Jurkat, Clone E6-1 (cell line): ENCODE results near the gene MORN4.
"Not testable (repeated sequence)": the region's sequence is repeated elsewhere in the genome, so short reads cannot be mapped to it uniquely, and the experiment has no call there.

ENCODE experiments used
- DNase-seq: peaks from one replicate; pipeline ENCODE4 v3.0.0-alpha.2; 2011; ENCODE audit warnings: low read depth, low spot score
- H3K4me3 ChIP-seq: 2 replicates; pipeline ENCODE4 v1.5.1; 2011; ENCODE audit warnings: mild to moderate bottlenecking, low read length, control low read depth, moderate library complexity

Gene MORN4

GRCh38 chr10:97580421-97581367 lies 52.6 kb downstream of the MORN4 start:
- H3K4me3 ChIP-seq = no peak overlapping the region
- no peak for DNase-seq

GRCh38 chr10:97578171-97578844 lies 55.0 kb downstream of the MORN4 start:
- no peak for DNase-seq

DNA sequence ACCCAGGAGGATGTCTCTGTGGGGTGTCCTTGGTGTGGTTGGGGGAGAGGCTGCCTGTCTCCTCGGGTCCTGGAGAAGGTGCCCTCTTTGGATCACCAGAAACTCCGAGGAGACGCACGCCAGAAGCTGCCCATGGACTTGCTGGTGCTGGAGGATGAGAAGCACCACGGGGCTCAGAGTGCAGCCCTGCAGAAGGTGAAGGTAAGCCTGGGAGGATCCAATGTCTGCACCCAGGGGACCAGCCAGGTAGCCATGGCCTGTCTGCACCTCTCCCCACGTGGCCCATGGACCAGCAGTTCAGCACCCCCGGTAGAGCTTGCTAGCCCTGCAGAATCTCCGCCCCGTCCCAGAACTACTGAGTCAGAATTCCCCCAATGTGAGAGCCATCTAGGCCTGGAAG lies 55.6 kb downstream of the MORN4 start:
- DNase-seq = no peak
- no peak overlapping the region for H3K4me3 ChIP-seq

More at GRCh38 chr10:97578171-97578844, 55.0 kb downstream of the MORN4 start:
- H3K4me3 ChIP-seq = no peak overlapping the region

- not testable (repeated sequence) for DNase-seq, H3K4me3 ChIP-seq
Observed at GRCh38 chr10:97576487-97576886, 56.8 kb downstream of the MORN4 start.

DNA sequence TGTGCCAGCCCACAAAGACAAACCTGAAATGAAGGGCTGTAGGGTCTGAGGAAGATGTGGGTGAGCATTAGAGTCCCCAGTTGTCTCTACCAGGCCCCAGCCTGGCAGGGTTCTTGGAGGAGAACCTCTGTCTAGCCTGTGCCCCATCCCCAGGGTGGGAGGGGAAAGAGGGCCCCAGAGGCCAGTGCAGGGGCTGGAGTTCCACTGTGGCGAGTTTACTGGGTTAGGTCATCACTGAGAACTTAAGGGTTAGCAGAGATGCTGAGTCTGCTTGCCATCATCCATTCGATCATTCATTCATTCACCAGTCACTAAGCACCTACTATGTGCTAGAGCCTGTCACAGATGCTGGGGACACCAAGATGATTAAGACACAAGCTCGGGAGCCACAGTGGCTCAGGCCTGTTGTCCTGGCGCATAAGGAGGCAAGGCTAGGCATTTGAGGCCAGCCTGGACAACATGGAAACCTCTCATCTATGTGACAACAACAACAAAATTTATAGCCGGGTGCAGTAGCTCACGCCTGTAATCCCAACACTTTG lies 58.1 kb downstream of the MORN4 start:
- no peak for DNase-seq

DNA sequence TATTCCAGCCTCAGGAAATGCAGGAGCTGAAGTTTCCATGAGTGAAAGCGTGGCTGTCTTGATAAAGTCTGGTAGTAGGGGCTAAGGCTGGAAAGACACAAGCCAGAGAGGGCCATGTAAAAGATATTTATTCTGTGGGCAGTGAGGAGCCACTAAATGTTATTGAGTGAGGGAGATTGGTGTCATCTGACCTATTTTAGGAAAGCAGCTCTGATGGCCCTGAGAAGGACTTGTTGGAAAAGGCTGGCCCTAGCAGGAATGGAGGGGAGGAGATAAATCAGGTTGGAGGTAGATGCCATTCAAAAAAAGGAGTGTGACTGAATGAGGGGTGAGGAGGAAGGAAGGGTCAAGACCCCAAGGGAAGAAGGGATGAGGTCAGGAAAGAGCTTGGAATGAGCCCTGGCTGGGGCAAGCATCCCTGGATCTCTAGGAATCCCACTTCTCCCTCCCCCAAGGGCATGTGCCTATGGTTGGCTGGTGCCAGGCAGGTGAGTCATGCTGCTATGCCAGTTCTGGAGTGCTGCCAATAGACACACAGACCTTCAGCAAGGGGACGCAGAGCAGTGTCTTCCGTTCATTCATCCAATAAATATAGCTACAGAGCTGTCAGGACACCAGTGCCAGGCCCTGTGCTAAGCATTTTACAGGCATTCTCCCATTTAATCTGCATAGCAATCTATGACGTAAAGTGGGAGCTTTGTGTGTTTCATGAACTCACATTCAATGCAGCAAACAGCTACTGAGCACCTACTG lies 58.8 kb downstream of the MORN4 start:
- DNase-seq = no peak
- H3K4me3 ChIP-seq = no peak overlapping the region

More for the DNA sequence above, 58.1 kb downstream of the MORN4 start:
- no peak overlapping the region for H3K4me3 ChIP-seq

- H3K4me3 ChIP-seq = no peak overlapping the region
- no peak for DNase-seq
Observed at GRCh38 chr10:97573672-97574071, 59.6 kb downstream of the MORN4 start.

DNA sequence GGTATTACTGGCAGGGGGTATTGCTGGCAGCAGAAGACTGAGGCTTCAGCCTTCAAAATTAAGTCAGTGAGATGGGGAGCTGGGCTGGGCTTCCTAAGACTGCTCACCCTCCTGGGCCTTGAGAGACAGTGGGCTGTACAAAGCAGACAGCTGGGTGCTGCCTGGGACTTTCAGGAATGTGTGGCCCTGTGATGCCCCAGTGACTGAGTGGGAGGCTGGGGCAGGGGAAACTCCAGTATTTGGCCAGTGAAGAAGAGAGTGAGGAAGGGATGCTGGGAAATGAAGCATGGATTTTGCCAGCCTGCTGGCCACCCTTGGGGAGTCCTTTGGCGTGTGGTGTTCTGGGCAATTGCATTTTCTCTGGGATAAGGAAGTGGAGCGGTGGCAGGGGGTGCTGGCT lies 60.3 kb downstream of the MORN4 start:
- no peak overlapping the region for H3K4me3 ChIP-seq
- DNase-seq = no peak

GRCh38 chr10:97572214-97572989 lies 60.9 kb downstream of the MORN4 start, which contains the start of gene ANKRD2:
TSS of gene ANKRD2 (plus strand) at chr10:97572779. CDS start at chr10:97572789, 10 bp downstream.
- peak; percentile 48 for DNase-seq

DNA sequence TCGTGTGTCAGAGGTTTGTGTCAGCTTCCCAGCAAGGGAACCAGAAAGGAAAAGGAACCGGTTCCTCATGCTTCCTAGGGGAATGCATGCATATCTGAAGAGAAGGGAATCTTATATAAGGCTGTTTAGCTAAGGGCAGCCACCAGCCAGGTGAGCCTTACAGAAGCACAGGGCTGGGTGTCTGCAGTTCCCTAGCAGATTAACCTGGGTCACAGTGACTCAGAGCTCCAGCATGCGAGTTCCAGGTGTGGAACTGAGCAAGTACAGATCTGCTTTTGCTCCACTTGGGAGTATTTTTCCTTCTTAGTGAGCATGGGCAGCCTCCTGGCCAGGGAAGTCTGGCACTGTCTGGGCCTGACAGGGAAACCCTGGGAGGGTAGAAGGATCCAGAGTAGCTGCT lies 61.7 kb downstream of the MORN4 start:
- DNase-seq = no peak
- H3K4me3 ChIP-seq = no peak overlapping the region

More at GRCh38 chr10:97572214-97572989, 60.9 kb downstream of the MORN4 start, which contains the start of gene ANKRD2:
- no peak within 1 kb of the TSS for H3K4me3 ChIP-seq

- H3K4me3 ChIP-seq = no peak overlapping the region
- no peak for DNase-seq
Observed at GRCh38 chr10:97570789-97571471, 62.4 kb downstream of the MORN4 start.

DNA sequence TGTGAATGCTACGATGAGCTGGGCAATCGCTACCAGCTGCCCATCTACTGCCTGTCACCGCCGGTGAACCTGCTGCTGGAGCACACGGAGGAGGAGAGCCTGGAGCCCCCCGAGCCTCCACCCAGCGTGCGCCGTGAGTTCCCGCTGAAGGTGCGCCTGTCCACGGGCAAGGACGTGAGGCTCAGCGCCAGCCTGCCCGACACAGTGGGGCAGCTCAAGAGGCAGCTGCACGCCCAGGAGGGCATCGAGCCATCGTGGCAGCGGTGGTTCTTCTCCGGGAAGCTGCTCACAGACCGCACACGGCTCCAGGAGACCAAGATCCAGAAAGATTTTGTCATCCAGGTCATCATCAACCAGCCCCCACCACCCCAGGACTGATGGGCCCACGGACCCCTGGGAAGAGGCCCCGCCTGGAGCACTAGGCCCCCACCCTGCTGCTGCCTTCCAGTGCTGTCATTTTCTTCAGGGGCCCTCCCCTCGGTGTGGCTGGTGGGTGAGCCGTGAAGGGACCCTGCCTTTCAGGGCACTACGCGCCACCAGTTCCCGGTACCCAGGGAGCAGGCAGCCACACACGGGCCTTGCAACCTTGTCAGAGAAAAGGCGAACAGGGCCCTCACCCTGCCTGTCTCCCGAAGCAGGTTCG lies 63.0 kb downstream of the MORN4 start:
- no peak for DNase-seq

DNA sequence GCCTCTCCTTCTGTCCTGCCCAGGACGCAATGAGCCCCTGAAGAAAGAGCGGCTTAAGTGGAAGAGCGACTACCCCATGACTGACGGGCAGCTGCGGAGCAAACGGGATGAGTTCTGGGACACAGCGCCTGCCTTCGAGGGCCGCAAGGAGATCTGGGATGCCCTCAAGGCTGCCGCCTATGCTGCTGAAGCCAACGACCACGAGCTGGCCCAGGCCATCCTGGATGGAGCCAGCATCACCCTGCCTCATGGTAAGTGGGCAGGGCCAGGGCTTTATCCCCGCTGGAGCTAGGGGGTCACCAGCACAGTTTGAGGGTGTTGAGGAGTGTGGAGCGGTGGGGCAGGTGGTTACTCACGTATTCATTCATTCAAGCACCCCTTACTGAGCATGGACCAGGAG lies 65.4 kb downstream of the MORN4 start:
- DNase-seq = no peak
- no peak overlapping the region for H3K4me3 ChIP-seq

More for the DNA sequence above, 63.0 kb downstream of the MORN4 start:
- no peak overlapping the region for H3K4me3 ChIP-seq

DNA sequence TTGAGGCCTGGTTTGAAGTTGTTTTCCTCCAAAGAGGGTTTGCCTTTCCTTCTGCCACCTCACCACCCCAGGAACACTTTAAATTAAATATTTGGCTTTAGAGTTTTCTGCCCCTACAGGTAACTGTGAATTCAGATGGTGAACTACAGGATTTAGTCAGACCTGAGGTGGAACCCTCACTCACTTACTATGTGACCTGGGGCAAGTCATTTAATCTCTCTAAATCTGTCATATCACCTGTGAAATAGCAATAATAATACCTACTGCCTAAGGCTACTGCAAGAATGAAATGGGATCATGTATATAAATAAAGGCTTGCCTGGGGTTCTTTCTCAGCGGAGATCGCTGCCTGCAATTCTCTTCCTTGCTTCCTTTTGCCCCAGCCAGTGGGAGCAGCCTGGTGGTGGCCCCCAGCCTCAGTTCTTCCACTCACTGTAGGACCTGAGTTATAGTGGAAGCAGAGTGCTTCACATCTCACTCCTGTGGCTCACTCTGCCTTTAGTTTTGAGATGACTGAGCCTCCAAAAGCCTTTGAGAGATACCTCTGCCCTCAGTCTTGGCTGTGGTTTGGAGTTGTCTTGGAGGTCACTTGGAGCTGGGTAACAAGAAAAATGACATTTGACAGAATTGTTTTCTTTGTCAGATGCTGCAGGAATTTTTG lies 66.8 kb downstream of the MORN4 start:
- DNase-seq = no peak
- no peak overlapping the region for H3K4me3 ChIP-seq

GRCh38 chr10:97564776-97565175 lies 68.5 kb downstream of the MORN4 start:
- no peak overlapping the region for H3K4me3 ChIP-seq
- no peak for DNase-seq
